Suppressor macrophage (primary cell): ENCODE data around the gene CLEC2D.
"Not testable (repeated sequence)": the region's sequence is repeated elsewhere in the genome, so short reads cannot be mapped to it uniquely, and the experiment has no call there.

Experiments used
- DNase-seq, 4 experiments: peaks; one replicate each; pipeline ENCODE4 v3.0.0-alpha.2; 2020 to 2022

Gene CLEC2D

GRCh38 chr12:9660046-9660445 lies 9.5 kb upstream of the CLEC2D start:
- DNase-seq = no peak

DNA sequence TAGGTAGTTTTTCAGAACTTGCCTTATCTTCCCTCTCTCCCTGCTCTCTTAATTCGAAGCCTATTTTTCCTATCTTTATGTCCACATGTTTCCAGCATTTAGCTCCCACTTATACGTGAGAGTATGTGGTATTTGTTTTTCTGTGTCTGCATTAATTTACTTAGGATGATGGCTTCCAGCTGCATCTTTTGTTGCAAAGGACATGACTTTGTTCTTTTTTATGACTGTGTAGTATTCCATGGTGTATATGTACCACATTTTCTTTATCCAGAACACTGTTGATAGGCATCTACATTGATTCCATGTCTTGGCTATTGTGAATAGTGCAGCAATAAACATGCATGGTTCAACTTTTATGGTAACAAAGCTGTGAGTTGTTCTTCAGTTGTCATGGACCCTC lies 7.8 kb upstream of the CLEC2D start:
- no peak for DNase-seq

DNA sequence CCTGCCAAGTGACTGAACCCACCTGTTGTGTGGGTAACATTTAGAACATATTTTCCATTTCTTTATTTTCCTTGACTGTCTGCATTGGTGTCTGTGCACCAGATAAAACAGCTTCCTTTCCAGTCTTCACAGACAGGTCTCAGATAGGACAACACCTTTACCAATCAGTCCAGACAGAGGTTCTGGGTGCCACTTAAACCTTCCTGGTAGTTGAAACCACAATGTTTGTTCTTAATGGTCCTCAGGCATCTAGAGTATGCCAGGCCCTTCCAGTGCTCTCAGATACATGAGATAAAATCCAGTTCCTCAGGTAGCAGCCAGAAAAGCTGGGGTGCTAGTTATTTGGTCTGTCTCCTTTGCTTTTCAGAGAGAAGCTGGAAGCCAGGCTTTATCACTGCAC lies 7.0 kb upstream of the CLEC2D start:
- no peak for DNase-seq

GRCh38 chr12:9667403-9668160 lies 1.9 kb upstream of the CLEC2D start:
- DNase-seq = no peak

DNA sequence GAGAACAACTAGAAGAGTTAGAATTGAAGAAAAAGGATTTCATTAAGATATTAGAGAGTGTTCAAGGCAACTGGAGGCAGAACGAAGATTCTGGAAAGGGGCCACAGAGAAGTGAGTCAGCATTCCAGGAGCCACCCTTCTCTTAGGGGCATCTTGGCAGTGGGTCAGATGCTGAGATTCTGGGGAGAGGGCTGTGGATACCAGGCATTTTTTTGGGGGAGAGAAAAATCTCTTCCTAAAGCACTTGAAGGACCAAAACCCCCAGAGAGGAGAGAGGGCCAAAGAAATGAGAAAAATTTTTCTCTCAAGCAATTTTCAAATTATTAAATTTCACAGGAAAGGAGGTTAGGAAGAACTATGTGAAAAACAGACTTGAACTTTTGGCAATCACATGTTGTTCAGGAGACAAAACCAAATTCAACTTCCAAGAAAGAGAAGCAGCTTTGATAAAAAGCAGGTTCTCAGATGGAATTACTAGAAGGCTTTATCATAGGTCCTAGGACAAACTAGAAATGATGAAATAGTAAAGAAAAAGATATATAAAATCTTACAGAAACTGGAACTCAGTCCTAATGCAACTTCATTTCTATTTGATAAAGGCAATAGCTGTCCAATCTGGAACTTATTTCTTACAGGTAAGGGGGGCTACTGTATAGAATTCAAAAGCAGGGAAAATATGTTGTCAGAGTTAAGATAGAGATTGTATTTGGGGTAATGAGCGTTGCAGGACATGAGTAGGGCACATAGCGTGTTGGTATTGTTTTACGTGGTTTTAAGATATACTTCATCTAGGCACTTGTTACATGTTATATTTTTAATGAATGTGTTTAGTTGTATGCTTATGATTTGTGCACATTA lies 1.1 kb upstream of the CLEC2D start:
- no peak for DNase-seq

DNA sequence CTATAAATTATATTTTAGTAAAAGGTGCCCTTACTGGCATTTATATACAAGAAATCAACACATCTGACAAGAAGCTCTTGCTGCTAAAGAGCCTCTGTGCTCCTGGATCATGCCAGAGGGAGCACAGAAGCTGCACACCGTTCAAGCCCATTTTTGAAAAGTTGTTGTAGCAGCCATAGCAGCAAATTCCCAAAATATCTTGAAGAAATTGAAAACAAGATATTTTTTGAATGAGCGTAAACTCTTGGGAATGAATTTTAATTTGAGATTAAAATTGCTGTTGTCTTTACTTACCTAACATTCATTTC lies 540 bp upstream of the CLEC2D start:
- no peak for DNase-seq

- DNase-seq = not testable (repeated sequence)
Observed at GRCh38 chr12:9672340-9672739, 2.8 kb downstream of the CLEC2D start.

DNA sequence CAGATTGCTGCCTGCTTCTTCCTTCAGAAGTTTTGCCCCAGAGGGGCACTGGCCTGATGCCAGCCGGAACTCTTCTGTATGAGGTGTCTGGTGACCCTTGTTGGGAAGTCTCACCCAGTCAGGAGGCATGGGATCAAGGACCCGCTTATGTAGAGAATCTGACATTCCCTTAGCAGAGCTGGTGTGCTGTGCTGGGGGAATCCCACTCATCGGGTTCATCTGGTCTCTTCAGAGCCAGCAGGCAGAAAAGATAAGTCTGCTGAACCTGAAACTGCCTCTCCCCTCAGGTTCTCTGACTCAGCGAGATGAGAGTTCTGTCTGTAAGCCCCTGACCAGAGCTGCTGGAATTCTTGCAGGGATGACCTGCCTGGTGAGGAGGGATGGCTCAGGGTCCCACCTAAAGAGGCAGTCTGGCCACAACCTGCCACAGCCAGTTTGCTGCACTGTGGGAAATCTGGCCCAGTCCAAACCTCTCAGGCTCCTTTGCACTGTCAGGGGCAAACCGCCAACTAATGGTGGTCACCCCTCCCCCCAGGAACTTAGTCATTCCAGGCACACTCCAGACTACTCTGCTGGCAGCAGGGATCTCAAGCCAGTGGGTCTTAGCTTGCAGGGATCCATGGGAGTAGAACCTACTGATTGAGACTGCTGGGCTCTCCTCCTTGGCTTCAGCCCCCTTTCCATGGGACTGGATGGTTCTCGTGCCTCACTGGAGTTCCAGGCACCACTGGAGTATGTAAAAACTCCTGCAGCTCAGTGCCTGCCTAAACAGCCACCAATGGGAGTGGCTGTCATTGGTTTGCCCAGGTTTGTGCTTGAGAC lies 4.1 kb downstream of the CLEC2D start:
- peak; percentile 24 to 33 (median 32) for DNase-seq

- no peak for DNase-seq
Observed at GRCh38 chr12:9674226-9674590, 4.7 kb downstream of the CLEC2D start.

DNA sequence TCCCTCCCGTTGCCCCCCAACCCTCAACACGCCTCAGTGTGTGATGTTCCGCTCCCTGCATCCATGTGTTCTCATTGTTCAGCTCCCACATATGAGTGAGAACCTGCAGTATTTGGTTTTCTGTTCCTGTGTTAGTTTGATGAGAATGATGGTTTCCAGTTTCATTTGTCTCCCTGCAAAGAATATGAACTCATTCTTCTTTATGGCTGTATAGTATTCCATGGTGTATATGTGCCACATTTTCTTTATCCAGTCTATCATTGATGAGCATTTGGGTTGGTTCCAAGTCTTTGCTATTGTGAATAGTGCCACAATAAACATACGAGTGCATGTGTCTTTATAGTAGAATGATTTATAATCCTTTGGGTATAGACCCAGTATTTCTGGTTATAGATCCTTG lies 13.0 kb downstream of the CLEC2D start:
- DNase-seq = not testable (repeated sequence)

DNA sequence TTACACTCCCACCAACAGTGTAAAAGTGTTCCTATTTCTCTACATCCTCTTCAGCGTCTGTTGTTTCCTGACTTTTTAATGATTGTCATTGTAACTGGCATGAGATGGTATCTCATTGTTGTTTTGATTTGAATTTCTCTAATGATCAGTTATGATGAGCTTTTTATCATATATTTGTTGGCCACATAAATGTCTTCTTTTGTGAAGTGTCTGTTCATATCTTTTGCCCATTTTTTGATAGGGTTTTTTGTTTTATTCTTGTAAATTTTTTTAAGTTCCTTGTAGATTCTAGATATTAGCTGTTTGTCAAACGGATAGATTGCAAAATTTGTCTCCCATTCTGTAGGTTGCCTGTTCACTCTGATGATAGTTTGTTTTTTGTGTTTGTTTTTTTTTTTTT lies 13.4 kb downstream of the CLEC2D start:
- not testable (repeated sequence) for DNase-seq

- not testable (repeated sequence) for DNase-seq
Observed at GRCh38 chr12:9685366-9685765, 15.9 kb downstream of the CLEC2D start.

- no peak for DNase-seq
Observed at GRCh38 chr12:9685915-9686314, 16.4 kb downstream of the CLEC2D start.

- DNase-seq = no peak
Observed at GRCh38 chr12:9687228-9687627, 17.7 kb downstream of the CLEC2D start.

- peak in 1 of 4 experiments; percentile 5 for DNase-seq
Observed at GRCh38 chr12:9692909-9693308, 23.4 kb downstream of the CLEC2D start.

DNA sequence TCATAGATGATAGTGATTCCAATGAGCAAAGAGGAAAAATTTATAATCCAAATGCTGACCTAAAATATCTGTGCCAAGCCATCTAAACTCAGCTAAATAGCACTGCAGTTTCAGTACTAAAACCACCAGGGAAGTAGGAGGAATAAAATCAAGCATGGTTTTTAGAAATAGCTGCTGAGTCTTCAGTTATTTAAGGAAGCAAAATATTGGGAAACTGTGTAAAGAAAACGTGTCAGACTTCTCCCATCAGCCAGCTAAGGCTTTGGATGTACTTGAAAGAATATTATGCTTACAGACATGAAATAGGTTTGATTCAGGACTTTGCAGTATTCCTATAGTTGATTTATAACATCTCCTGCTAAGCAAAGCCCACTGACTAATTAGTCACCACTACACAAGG lies 24.7 kb downstream of the CLEC2D start:
- peak; percentile 41 to 89 (median 66) for DNase-seq

DNA sequence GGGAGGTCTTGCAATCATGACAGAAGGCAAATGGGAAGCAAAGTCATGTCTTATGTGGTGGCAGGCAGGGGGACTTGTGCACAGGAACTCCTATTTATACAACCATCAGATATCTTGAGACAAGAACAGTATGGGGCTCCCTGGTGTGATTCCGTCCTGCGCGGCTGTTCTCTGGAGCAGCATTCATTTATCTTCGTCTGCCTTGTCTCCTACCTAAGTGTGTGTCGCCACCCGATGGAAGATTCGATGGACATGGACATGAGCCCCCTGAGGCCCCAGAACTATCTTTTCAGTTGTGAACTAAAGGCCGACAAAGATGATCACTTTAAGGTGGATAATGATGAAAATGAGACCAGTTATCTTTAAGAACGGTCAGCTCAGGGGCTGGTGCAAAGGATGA lies 25.6 kb downstream of the CLEC2D start:
- DNase-seq = not testable (repeated sequence)

GRCh38 chr12:9695661-9696060 lies 26.1 kb downstream of the CLEC2D start:
- not testable (repeated sequence) for DNase-seq

DNA sequence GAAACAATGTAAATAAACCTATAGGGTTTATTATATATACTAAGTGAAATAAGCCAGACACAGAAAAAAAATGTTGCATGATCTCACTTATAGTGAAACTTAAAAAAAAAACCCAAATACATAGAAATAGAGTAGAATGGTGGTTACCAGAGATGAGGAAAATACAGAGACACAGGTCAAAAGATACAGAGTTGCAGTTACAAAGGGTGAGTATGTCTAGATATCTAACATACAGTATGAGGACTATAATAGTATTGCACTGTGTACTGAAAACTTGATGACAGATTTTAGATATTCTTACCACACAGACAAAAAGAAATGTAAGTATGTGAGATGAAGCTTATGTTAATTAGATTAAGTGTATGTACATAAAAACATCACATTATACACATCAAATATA lies 28.1 kb downstream of the CLEC2D start:
- no peak for DNase-seq

GRCh38 chr12:9698681-9699080 lies 29.2 kb downstream of the CLEC2D start:
- peak; percentile 29 to 65 (median 51) for DNase-seq

GRCh38 chr12:9699269-9699897 lies 29.9 kb downstream of the CLEC2D start:
- DNase-seq = no peak

- DNase-seq = peak in 3 of 4 experiments; percentile 25 to 49 (median 28)
Observed at GRCh38 chr12:9699898-9700605, 30.5 kb downstream of the CLEC2D start.
